Activated CD4-positive, alpha-beta T cell treated with anti-CD3 and anti-CD28 coated beads, Interleukin-2, amount 10 ng/mL, durations not matched to agents 7 days and 5 days (primary cell): Measurements from ENCODE around the gene SLCO4A1. TPM values are rescaled to one million over a fixed set of nuclear protein-coding genes. Genes with fewer than 3 reads are reported as not detected.

ENCODE experiments used
- CTCF ChIA-PET: fragments of 350-600 bp; sonication (Branson Sonifier 250); formaldehyde crosslinking; loops from one replicate; lab custom pipeline; 2021; ENCODE audit warnings: antibody characterized with exemption; lab: Charles Lee
- POLR2A ChIA-PET: fragments of 350-600 bp; sonication (Branson Sonifier 250); formaldehyde crosslinking; loops from one replicate; lab custom pipeline; 2021; ENCODE audit warnings: antibody characterized with exemption; lab: Charles Lee
- DNase-seq: peaks from one replicate; pipeline ENCODE4 v3.0.0-alpha.2; 2020
- H3K27ac Mint-ChIP-seq: one replicate; pipeline ENCODE4 v1.8.0; 2021; ENCODE audit warnings: mild to moderate bottlenecking, moderate library complexity, mixed read lengths
- H3K27me3 Mint-ChIP-seq: one replicate; pipeline ENCODE4 v1.8.0; 2021; ENCODE audit warnings: mixed read lengths
- H3K36me3 Mint-ChIP-seq: one replicate; pipeline ENCODE4 v1.8.0; 2021; ENCODE audit warnings: low read depth, mixed read lengths
- H3K4me1 Mint-ChIP-seq: one replicate; pipeline ENCODE4 v1.8.0; 2021; ENCODE audit warnings: mixed read lengths
- H3K4me3 Mint-ChIP-seq: one replicate; pipeline ENCODE4 v1.8.0; 2021; ENCODE audit warnings: mild to moderate bottlenecking, moderate library complexity, mixed read lengths
- H3K9me3 Mint-ChIP-seq: one replicate; pipeline ENCODE4 v1.8.0; 2021; ENCODE audit warnings: mixed read lengths
- total RNA-seq, 2 experiments: library from RNA; stranded (reverse); gene quantifications; one replicate each; pipeline ENCODE4 v1.2.3, GENCODE V29; 2021

The SLCO4A1 gene
- total RNA-seq, 2 experiments from 2014 or later = 54.2 to 55.2 TPM

GRCh38 chr20:62663145-62664018 lies 21.1 kb downstream of the SLCO4A1 start:
- POLR2A ChIA-PET = no interaction called here
- H3K36me3 Mint-ChIP-seq = peaks cover 23% of the 10 kb centered on the region
- peaks cover 4% of the 10 kb centered on the region for H3K4me1 Mint-ChIP-seq
- no peaks in the 10 kb centered on the region for H3K27me3 Mint-ChIP-seq
- no peak for DNase-seq
- no peak overlapping the region for H3K27ac Mint-ChIP-seq
- no peak overlapping the region for H3K4me3 Mint-ChIP-seq
- no peaks in the 10 kb centered on the region for H3K9me3 Mint-ChIP-seq
- CTCF ChIA-PET = interaction anchor here (1.3 to 2.5 kb wide), 3 partner anchors 10 to 47 kb away, joined by 3 to 9 read pairs (median 4); no protein-coding TSS in a partner anchor

DNA sequence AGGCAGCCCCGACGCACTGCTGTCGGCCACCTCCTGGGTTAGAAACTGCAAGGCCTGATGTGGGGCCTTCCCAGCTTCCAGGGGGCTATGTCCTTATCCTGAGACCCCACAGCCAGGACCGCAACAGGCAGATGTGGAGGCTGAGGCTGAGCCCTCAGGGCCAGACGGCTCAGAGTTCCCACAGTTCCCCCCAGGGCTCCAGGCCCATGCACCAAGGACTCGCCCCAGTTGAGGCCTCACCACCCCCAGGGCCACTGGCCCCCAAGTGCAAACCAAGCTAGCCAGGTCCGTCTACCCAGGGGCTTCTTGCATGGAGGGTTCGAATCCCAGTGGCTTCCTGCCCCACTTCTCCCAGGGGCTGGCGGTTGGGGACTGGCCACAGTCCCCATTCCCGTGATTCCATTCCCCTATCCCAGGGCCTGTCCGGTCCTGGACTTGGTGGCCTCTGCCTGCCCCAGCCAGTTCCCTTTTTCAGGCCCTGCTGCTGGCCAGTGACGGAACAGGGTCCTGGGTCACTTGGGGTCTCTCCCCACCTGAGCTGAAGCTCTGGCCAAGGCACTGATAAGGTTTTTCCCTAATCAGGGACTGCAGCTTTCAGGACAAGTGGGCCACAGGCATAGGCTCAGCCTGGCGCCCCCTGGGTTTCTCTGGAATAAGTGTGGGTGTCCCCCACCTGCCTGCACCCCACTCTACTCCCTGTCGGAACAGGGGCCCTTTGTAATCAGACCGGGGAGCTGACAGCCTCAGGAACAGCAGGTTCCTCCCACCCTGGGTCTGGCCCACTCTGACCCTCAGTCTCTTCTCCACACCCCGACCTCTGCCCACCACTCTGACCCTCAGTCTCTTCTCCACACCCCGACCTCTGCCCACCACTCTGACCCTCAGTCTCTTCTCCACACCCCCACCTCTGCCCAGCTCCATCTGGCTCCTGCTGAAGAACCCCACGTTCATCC lies 22.0 kb downstream of the SLCO4A1 start:
- H3K4me3 Mint-ChIP-seq = no peak overlapping the region
- CTCF ChIA-PET = interaction anchor here (1.3 to 2.5 kb wide), 3 partner anchors 10 to 48 kb away, joined by 3 to 9 read pairs (median 4); no protein-coding TSS in a partner anchor
- no peak overlapping the region for H3K27ac Mint-ChIP-seq
- H3K4me1 Mint-ChIP-seq = peaks cover 2% of the 10 kb centered on the region
- no peaks in the 10 kb centered on the region for H3K27me3 Mint-ChIP-seq
- DNase-seq = no peak
- peaks cover 24% of the 10 kb centered on the region for H3K36me3 Mint-ChIP-seq
- POLR2A ChIA-PET = no interaction called here
- no peaks in the 10 kb centered on the region for H3K9me3 Mint-ChIP-seq

DNA sequence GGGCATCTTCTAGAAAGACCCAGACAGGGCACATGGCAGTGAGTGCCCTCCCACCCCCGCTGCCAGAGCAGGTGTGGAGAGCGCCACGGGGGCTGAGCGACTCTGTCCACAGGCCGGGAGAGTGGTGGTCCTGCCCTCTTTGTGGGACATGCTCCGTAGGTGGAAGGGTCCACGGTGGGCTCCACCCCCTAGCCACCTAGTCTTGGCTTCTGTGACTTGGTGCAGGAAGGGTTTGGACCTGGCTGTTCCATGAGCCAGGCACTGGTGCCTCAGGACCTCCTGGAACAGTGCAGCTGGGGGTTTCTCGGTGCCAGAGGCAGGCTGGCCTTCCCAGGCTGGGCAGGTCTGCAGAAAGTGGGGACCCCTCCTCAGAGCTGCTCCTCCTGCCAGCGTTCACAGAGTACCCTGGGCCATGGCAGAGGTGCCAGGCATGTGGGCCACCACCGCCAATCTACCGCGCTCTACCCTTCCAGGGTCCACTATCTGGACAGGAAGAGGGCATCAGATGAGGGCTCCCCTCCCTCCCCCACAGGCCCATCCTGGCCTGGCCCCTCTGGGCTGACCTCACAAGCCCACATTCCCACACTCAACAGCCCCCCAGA lies 23.0 kb downstream of the SLCO4A1 start:
- POLR2A ChIA-PET = no interaction called here

GRCh38 chr20:62665826-62666735 lies 23.8 kb downstream of the SLCO4A1 start:
- POLR2A ChIA-PET = no interaction called here
- Mint-ChIP-seq H3K4me3 (no peak overlapping the region), H3K27me3 (no peaks in the 10 kb centered on the region), H3K9me3 (no peaks in the 10 kb centered on the region), H3K4me1 (peaks cover 6% of the 10 kb centered on the region), H3K27ac (no peak overlapping the region), H3K36me3 (peaks cover 31% of the 10 kb centered on the region)
- DNase-seq = no peak
- CTCF ChIA-PET = no interaction called here

More for the DNA sequence above, 23.0 kb downstream of the SLCO4A1 start:
- Mint-ChIP-seq H3K4me3 (no peak overlapping the region), H3K4me1 (peaks cover 6% of the 10 kb centered on the region), H3K27me3 (no peaks in the 10 kb centered on the region), H3K27ac (no peak overlapping the region), H3K9me3 (no peaks in the 10 kb centered on the region), H3K36me3 (peaks cover 30% of the 10 kb centered on the region)
- DNase-seq = no peak
- CTCF ChIA-PET = interaction anchor here (2.5 kb wide), 1 partner anchor 9 kb away, joined by 9 read pairs; no protein-coding TSS in a partner anchor

DNA sequence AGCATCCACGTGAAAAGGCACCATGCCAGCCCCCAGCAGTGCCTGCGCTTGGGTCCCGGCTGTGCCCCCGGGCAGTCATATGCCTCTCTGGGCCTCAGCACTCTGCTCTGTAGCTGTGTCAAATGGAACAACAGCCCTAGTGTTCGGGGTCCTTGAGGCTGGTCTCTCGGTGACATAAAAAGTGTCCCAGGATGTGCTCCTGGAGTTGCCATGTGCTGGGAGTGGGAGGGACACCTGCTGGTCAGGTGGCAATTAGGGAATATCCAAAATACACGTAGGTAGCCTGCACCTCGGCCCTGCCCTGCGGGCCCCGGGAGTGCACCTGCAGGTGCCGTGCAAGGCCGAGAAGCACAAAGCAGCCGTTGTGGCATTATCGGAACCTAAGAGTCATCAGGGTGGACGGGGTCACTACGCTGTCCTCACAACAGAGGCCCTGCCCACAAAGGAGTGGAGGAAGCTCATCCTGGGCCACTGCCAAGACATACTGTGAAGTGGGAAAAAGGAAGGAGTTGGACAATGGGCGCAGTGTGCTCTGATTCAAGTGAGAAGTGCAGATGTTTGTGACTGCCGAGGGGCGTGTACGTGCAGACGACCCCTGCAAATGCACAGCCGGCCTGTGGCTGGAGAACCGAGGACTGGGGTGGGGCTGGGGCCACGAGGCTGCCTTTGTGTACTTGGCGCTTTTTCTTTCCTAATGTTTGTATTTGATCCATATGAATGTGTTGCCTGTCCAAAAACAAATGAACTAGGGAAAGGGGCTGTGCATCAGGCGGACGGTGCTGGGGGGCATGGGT lies 24.6 kb downstream of the SLCO4A1 start:
- Mint-ChIP-seq H3K27ac (no peak overlapping the region), H3K9me3 (no peaks in the 10 kb centered on the region), H3K36me3 (peaks cover 34% of the 10 kb centered on the region), H3K4me3 (no peak overlapping the region), H3K4me1 (peaks cover 6% of the 10 kb centered on the region), H3K27me3 (no peaks in the 10 kb centered on the region)
- DNase-seq = no peak
- ChIA-PET CTCF (no interaction called here), POLR2A (no interaction called here)

GRCh38 chr20:62667530-62668440 lies 25.5 kb downstream of the SLCO4A1 start:
- no peak overlapping the region for H3K27ac Mint-ChIP-seq
- ChIA-PET POLR2A (no interaction called here), CTCF (no interaction called here)
- no peak for DNase-seq
- H3K4me1 Mint-ChIP-seq = peaks cover 6% of the 10 kb centered on the region
- no peaks in the 10 kb centered on the region for H3K9me3 Mint-ChIP-seq
- peaks cover 41% of the 10 kb centered on the region for H3K36me3 Mint-ChIP-seq
- H3K4me3 Mint-ChIP-seq = no peak overlapping the region
- H3K27me3 Mint-ChIP-seq = no peaks in the 10 kb centered on the region

GRCh38 chr20:62668441-62669027 lies 26.2 kb downstream of the SLCO4A1 start:
- no peak overlapping the region for H3K27ac Mint-ChIP-seq
- H3K36me3 Mint-ChIP-seq = peaks cover 44% of the 10 kb centered on the region
- peaks cover 4% of the 10 kb centered on the region for H3K4me1 Mint-ChIP-seq
- no peaks in the 10 kb centered on the region for H3K9me3 Mint-ChIP-seq
- ChIA-PET POLR2A (no interaction called here), CTCF (interaction anchor here (1.2 kb wide), 1 partner anchor 136 kb away, joined by 3 read pairs; the partner anchor contains the start of gene OGFR)
- H3K27me3 Mint-ChIP-seq = no peaks in the 10 kb centered on the region
- H3K4me3 Mint-ChIP-seq = no peak overlapping the region
- DNase-seq = peak; percentile 27

DNA sequence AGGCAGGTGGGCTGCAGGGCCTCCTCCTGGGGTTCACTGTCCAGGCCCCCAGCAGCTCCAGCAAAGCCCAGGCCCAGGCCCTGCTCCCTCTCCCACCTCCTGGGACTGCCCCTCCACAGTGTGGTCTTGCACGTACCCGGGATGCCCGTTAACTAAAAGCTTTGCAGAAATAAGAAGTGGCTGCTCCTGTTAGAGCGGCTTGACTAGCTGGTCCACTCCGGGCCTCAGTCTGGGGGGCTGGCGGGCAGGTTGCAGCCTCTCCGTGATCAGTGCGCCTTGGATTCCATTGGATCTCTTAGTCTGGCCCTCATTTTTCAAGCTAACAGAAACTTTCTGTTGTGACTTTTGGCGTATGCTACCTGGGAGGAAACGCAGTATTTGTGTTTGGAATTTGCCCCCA lies 26.9 kb downstream of the SLCO4A1 start:
- ChIA-PET CTCF (interaction anchor here (1.1 to 1.2 kb wide), 2 partner anchors 9 to 135 kb away, joined by 3 to 5 read pairs; partner anchors contain the start of gene OGFR), POLR2A (no interaction called here)
- Mint-ChIP-seq H3K36me3 (peaks cover 44% of the 10 kb centered on the region), H3K9me3 (no peaks in the 10 kb centered on the region), H3K4me3 (no peak overlapping the region), H3K27ac (no peak overlapping the region), H3K27me3 (no peaks in the 10 kb centered on the region), H3K4me1 (peaks cover 4% of the 10 kb centered on the region)
- DNase-seq = no peak

GRCh38 chr20:62670156-62670555 lies 27.9 kb downstream of the SLCO4A1 start:
- DNase-seq = no peak
- Mint-ChIP-seq H3K9me3 (no peaks in the 10 kb centered on the region), H3K4me1 (peaks cover 4% of the 10 kb centered on the region), H3K36me3 (peaks cover 41% of the 10 kb centered on the region), H3K4me3 (no peak overlapping the region), H3K27ac (no peak overlapping the region), H3K27me3 (no peaks in the 10 kb centered on the region)
- ChIA-PET CTCF (interaction anchor here (1.1 kb wide), 1 partner anchor 8 kb away, joined by 5 read pairs; no protein-coding TSS in a partner anchor), POLR2A (no interaction called here)

GRCh38 chr20:62670998-62671397 lies 28.7 kb downstream of the SLCO4A1 start:
- Mint-ChIP-seq H3K9me3 (no peaks in the 10 kb centered on the region), H3K4me1 (peaks cover 4% of the 10 kb centered on the region), H3K4me3 (no peak overlapping the region), H3K27me3 (no peaks in the 10 kb centered on the region), H3K27ac (peak overlapping the region; percentile 55), H3K36me3 (peaks cover 41% of the 10 kb centered on the region)
- ChIA-PET CTCF (interaction anchor here (1.0 kb wide), 1 partner anchor 28 kb away, joined by 3 read pairs; no protein-coding TSS in a partner anchor), POLR2A (no interaction called here)
- DNase-seq = no peak
